ENCODE data around the gene SARS1.
A peak's percentile ranks its signal among the peaks of the same experiment; 100 is the strongest.
"Not testable (repeated sequence)": the region's sequence is repeated elsewhere in the genome, so short reads cannot be mapped to it uniquely, and the experiment has no call there.

SARS1 gene

GRCh38 chr1:109279615-109280278 is 66.0 kb downstream of the SARS1 start:
- no peak for TF ChIP-seq CTCF (IDR thresholded peaks at IDR 0.05; ENCODE audit: extremely low read depth, missing control alignments)
- no peak for DNase-seq (ENCODE audit: low spot score)

DNA sequence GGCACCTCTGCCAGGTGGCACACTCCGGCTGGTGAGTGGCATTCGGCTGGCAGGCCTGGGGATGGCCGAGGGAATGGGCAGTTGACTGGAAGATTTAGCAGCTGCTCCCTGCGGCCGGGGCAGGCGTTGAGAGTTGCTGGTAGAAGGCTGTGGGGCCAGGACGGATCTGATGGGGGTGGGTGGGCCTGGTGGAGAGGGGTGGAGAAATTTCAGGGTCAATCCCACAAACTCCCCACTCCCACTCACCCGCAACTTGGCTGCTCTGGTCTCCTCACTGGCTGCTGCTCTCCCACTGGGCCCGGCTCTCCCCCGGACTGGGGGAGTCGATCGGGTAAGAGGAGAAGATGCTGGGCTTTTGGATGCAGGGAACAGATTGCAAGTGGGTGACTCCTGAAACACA is 67.1 kb downstream of the SARS1 start:
- no peak for DNase-seq (ENCODE audit: low spot score)
- TF ChIP-seq CTCF (IDR thresholded peaks at IDR 0.05; ENCODE audit: extremely low read depth, missing control alignments), result no peak

DNA sequence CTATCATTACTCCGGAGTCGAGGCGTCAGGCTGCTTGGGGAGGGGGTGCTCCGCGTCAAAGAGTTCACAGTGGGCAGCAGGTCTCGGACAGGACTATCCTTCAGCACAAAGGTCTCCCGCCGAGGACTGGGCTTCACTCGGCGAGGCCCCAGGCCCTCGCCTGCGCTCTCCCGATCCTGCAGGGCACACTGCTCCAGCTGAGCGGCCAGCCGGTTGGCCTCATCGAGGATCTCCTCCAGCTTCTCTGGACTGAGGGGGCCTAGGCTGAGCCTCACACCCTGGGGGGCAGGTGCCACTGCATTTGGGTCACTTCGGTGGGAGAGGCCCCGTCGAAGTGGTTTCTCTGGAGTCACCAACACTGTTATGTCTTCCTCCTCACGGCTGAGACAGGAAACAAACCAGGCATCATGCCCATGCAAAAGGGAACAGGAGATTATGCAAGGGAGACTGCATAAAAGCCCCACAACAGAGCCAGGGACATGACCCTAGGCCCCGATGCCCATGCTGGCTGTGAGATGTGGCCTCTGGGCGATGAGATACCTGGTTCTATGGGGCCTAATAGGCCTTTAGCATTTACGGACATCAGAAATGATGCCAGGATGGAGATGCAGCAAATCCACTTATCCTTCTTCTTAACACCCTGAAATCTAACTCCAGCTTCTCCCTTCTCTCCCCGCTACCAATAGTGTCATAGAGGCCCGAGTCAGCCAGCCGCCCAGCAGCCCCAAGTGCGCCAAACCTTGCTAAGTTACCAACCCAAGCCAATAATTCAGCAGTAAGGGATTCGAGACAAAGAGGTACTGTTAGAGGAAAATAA is 68.2 kb downstream of the SARS1 start:
- no peak for TF ChIP-seq CTCF (IDR thresholded peaks at IDR 0.05; ENCODE audit: extremely low read depth, missing control alignments)
- DNase-seq (ENCODE audit: low spot score), result no peak

DNA sequence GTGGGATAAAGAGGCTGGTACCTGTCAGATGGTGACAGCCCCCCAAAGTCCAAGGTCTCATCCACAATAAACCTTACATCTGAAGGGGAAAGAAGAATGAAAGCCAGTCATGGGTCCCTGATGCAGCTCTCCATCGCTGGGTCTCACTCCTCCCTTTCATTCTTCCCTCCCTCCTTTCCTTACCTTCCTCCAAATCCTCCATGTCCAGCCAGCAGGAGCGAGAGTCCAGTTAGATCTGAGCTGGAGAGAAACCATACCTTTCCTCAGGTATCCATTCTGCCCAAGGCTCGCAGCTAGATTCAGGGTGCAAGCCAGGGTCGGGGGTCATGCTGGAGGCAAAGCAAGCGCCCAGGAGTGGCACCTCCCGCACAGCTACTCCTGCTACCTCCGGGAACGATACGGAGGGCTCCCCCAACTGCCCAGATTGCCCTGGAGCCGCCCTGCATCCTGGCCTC is 68.8 kb downstream of the SARS1 start:
- no peak for TF ChIP-seq CTCF (IDR thresholded peaks at IDR 0.05; ENCODE audit: extremely low read depth, missing control alignments)
- peak; percentile 24 for DNase-seq (ENCODE audit: low spot score)

GRCh38 chr1:109282952-109283747 is 69.4 kb downstream of the SARS1 start, which contains the start of gene PSRC1:
TSS of gene PSRC1 (minus strand) at chr1:109283145.
- TF ChIP-seq CTCF (IDR thresholded peaks at IDR 0.05; ENCODE audit: extremely low read depth, missing control alignments), result peak; percentile 30
- DNase-seq (ENCODE audit: low spot score), result peak; percentile 95

DNA sequence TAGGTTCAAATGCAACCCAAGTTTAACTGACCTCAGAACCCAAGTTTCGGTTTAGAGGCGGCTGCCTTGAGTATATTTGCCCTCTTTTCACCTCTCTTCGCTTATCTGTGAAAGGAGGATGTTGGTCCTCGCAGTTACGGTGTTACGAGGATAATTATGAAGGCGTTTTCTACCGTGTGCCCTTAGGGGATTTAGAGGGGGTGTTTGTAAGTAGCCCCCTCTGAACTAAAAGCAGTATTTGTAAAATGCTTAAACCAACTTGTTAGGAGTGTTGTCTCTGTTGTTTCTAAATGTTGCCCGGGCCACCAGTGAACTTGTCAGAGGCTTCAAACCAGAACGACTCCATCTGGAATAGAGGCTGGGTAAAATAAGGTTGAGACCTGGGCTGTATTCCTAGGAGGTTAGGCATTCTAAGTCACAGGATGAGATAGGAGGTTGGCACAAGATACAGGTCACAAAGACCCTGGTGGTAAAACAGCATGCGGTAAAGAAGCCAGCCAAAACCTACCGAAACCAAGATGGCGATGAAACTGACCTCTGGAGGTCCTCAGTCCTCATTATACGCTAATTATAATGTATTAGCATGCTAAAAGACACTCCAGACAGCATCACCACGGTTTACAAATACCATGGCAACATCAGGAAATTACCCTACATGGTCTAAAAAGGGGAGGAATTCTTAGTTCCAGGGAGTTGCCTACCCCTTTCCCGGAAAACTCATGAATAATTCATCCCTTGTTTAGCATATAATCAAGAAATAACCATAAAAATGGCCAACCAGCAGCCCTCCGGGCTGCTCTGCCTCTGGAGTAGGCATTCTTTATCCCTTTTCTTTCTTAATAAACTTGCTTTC is 70.3 kb downstream of the SARS1 start:
- TF ChIP-seq CTCF (IDR thresholded peaks at IDR 0.05; ENCODE audit: extremely low read depth, missing control alignments), result no peak
- no peak for DNase-seq (ENCODE audit: low spot score)

DNA sequence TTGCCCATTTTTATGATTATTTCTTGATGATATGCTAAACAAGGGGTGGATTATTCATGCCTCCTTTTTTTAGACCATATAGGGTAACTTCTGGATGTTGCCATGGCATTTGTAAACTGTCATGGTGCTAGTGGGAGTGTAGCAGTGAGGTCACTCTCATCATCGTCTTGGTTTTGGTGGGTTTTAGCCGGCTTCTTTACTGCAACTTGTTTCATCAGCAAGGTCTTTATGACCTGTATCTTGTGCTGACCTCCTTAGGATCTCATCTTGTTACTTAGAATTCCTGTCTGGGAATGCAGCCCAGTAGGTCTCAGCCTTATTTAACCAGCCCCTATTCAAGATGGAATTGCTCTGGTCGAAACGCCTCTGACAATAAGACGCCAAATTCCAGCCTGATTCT is 73.0 kb downstream of the SARS1 start:
- DNase-seq (ENCODE audit: low spot score), result not testable (repeated sequence)

Measured in GM20000 (cell line).